GM12878 (cell line): ENCODE data around the gene FGD1. TPM values are rescaled to one million over a fixed set of nuclear protein-coding genes. Genes with fewer than 3 reads are reported as not detected.

ENCODE experiments used
- CBX5 ChIP-seq: sonication (generic); IDR thresholded peaks from 2 replicates; pipeline ENCODE4 v1.6.1; 2016; ENCODE audit warnings: low read depth, moderate library complexity, mild to moderate bottlenecking, inconsistent platforms
- HDGF ChIP-seq: fragments of 450-650 bp; IDR thresholded peaks from 2 replicates; pipeline ENCODE4 v1.6.1; 2016; ENCODE audit warnings: antibody characterized with exemption
- LARP7 ChIP-seq: fragments of 450-650 bp; IDR thresholded peaks from 2 replicates; pipeline ENCODE4 v1.6.1; 2017; ENCODE audit warnings: mild to moderate bottlenecking
- MEF2A ChIP-seq: IDR thresholded peaks from 2 replicates; pipeline ENCODE4 v1.6.1; 2011; ENCODE audit warnings: low read depth, mild to moderate bottlenecking, low read length, moderate library complexity; ENCODE audit not compliant: insufficient read depth
- MTA3 ChIP-seq: IDR thresholded peaks from 2 replicates; pipeline ENCODE4 v1.6.1; 2012; ENCODE audit warnings: low read length, inconsistent platforms, borderline replicate concordance
- WRNIP1 ChIP-seq: IDR thresholded peaks from 2 replicates; pipeline ENCODE4 v1.6.1; 2011; ENCODE audit warnings: low read depth, low read length, improper control_type of control experiment, borderline replicate concordance
- polyA plus RNA-seq, 11 experiments: library from polyadenylated mRNA; depleted of rRNA in 4 of 11; unstranded in 6 of 11; stranded (reverse) in 5 of 11; fragments of >200 nt; fragmentation: Nextera tagmentation in 4 of 11; fragmentation: Illumina TruSeq in 1 of 11; extraction: Ambion mirVana in 4 of 11; extraction: Trizol in 1 of 11; gene quantifications; 1 replicate in 1 of 11; 2 replicates in 10 of 11; pipeline versions ENCODE4 v1.2.1 to v1.2.3, GENCODE V29; 2011 to 2016; ENCODE audit warnings: inconsistent platforms in 2 of 11, missing spikeins in 2 of 11, low read depth in 1 of 11
- total RNA-seq, 4 experiments: library from RNA; depleted of rRNA in 3 of 4; stranded (reverse); fragments of >200 nt in 3 of 4; fragmentation: Illumina TruSeq in 1 of 4; extraction: Trizol in 1 of 4; gene quantifications; 2 replicates each; pipeline versions ENCODE4 v1.2.1 to v1.2.3, GENCODE V29; 2013 to 2021
- TF ChIP-seq, protein P1 (sequence below): fragments of 450-650 bp; IDR thresholded peaks from 2 replicates; pipeline ENCODE4 v1.6.1; 2017; ENCODE audit warnings: antibody characterized with exemption, mild to moderate bottlenecking, moderate library complexity

FGD1 gene
- total and polyA plus RNA-seq, 10 of the 15 experiments (the other 5 are each of a cell fraction or from before 2014, with no cell fraction given): 0.05 to 0.50 (median 0.45) TPM; not detected in 7

DNA sequence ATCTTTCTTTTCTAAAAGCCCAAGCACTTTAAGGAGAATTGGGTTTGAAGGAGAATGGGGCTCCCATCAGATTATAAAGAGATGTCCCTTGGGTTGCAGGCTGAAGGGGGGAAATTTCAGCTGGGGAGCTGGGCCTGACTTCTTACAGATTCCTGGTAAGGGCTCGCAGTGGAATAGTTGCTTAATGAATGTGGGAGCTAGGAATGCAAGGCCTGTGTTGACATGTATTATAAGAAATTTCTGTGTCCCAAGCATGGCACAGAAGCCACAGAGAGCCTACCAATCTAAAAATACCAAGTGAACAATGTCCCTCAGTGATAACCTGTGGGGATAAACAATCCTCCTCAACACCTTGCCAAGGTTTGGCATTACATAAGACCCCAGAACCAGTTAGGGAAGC is 98.9 kb downstream of the FGD1 start (continued):
- TF ChIP-seq, protein P1, sequence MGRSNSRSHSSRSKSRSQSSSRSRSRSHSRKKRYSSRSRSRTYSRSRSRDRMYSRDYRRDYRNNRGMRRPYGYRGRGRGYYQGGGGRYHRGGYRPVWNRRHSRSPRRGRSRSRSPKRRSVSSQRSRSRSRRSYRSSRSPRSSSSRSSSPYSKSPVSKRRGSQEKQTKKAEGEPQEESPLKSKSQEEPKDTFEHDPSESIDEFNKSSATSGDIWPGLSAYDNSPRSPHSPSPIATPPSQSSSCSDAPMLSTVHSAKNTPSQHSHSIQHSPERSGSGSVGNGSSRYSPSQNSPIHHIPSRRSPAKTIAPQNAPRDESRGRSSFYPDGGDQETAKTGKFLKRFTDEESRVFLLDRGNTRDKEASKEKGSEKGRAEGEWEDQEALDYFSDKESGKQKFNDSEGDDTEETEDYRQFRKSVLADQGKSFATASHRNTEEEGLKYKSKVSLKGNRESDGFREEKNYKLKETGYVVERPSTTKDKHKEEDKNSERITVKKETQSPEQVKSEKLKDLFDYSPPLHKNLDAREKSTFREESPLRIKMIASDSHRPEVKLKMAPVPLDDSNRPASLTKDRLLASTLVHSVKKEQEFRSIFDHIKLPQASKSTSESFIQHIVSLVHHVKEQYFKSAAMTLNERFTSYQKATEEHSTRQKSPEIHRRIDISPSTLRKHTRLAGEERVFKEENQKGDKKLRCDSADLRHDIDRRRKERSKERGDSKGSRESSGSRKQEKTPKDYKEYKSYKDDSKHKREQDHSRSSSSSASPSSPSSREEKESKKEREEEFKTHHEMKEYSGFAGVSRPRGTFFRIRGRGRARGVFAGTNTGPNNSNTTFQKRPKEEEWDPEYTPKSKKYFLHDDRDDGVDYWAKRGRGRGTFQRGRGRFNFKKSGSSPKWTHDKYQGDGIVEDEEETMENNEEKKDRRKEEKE: no peak
- TF ChIP-seq LARP7 (no peak), CBX5 (no peak), MTA3 (no peak), MEF2A (no peak), HDGF (no peak), WRNIP1 (no peak)
- TF ChIP-seq, all 136 proteins: peak for 0

Other genes starting within 250 kb of the FGD1 start
- gene WNK3, start 138.2 kb downstream of the FGD1 start, total RNA-seq (2014; rRNA removed): under 0.01 TPM in 1 of 2 replicates, not detected in the other
- gene WNK3, start 138.2 kb downstream of the FGD1 start, total RNA-seq (2014; rRNA removed; fragmentation: Illumina TruSeq; extraction: Trizol): 0.04 and 0.09 TPM in 2 replicates
- gene WNK3, start 138.2 kb downstream of the FGD1 start, total RNA-seq (2021): 0.05 and 0.15 TPM in 2 replicates
- 0.01 and 0.03 TPM in 2 replicates for gene WNK3, start 138.2 kb downstream of the FGD1 start, polyA plus RNA-seq (2011; rRNA removed)
- gene WNK3, start 138.2 kb downstream of the FGD1 start, polyA plus RNA-seq (2014; fragmentation: Illumina TruSeq; extraction: Trizol): 0.02 and 0.03 TPM in 2 replicates
- gene WNK3, start 138.2 kb downstream of the FGD1 start, polyA plus RNA-seq (2014; fragmentation: Nextera tagmentation; extraction: Ambion mirVana): under 1 TPM; 0.02 TPM
- gene WNK3, start 138.2 kb downstream of the FGD1 start, polyA plus RNA-seq (2014; rRNA removed): 0.03 and 0.24 TPM in 2 replicates
- under 1 TPM; 0.06 to 0.15 TPM for gene WNK3, start 138.2 kb downstream of the FGD1 start, polyA plus RNA-seq (2016; fragmentation: Nextera tagmentation; extraction: Ambion mirVana)
- gene TSR2, start 55.8 kb downstream of the FGD1 start, total RNA-seq (2014; rRNA removed): 16.4 and 19.4 TPM in 2 replicates
- 28.7 and 31.5 TPM in 2 replicates for gene TSR2, start 55.8 kb downstream of the FGD1 start, total RNA-seq (2014; rRNA removed; fragmentation: Illumina TruSeq; extraction: Trizol)
- 32.5 and 34.4 TPM in 2 replicates for gene TSR2, start 55.8 kb downstream of the FGD1 start, total RNA-seq (2021)
- gene TSR2, start 55.8 kb downstream of the FGD1 start, polyA plus RNA-seq (2011; rRNA removed): 21.9 and 23.3 TPM in 2 replicates
- gene TSR2, start 55.8 kb downstream of the FGD1 start, polyA plus RNA-seq (2014; fragmentation: Illumina TruSeq; extraction: Trizol): 52.1 and 58.4 TPM in 2 replicates
- 10 to 100 TPM in 1 of 2 experiments, 1 to 10 TPM in 1; 8.5 to 22.0 TPM for gene TSR2, start 55.8 kb downstream of the FGD1 start, polyA plus RNA-seq (2014; fragmentation: Nextera tagmentation; extraction: Ambion mirVana)
- gene TSR2, start 55.8 kb downstream of the FGD1 start, polyA plus RNA-seq (2014; rRNA removed): 30.1 and 34.0 TPM in 2 replicates
- gene TSR2, start 55.8 kb downstream of the FGD1 start, polyA plus RNA-seq (2016; fragmentation: Nextera tagmentation; extraction: Ambion mirVana): 10 to 100 TPM; 62.0 to 73.2 TPM
- gene GNL3L, start 34.0 kb upstream of the FGD1 start, total RNA-seq (2014; rRNA removed): 36.7 and 37.2 TPM in 2 replicates
- gene GNL3L, start 34.0 kb upstream of the FGD1 start, total RNA-seq (2014; rRNA removed; fragmentation: Illumina TruSeq; extraction: Trizol): 41.7 and 42.7 TPM in 2 replicates
- 53.4 and 57.9 TPM in 2 replicates for gene GNL3L, start 34.0 kb upstream of the FGD1 start, total RNA-seq (2021)
- 21.3 and 28.1 TPM in 2 replicates for gene GNL3L, start 34.0 kb upstream of the FGD1 start, polyA plus RNA-seq (2011; rRNA removed)
- gene GNL3L, start 34.0 kb upstream of the FGD1 start, polyA plus RNA-seq (2014; fragmentation: Illumina TruSeq; extraction: Trizol): 18.8 and 24.9 TPM in 2 replicates
- 10 to 100 TPM in 1 of 2 experiments, 1 to 10 TPM in 1; 5.8 to 14.7 TPM for gene GNL3L, start 34.0 kb upstream of the FGD1 start, polyA plus RNA-seq (2014; fragmentation: Nextera tagmentation; extraction: Ambion mirVana)
- gene GNL3L, start 34.0 kb upstream of the FGD1 start, polyA plus RNA-seq (2014; rRNA removed): 27.4 and 28.6 TPM in 2 replicates
- gene GNL3L, start 34.0 kb upstream of the FGD1 start, polyA plus RNA-seq (2016; fragmentation: Nextera tagmentation; extraction: Ambion mirVana): 10 to 100 TPM; 29.5 to 31.4 TPM